HepG2 (cell line): ENCODE data around the gene MGAT1.

Source experiments
- ATF3 ChIP-seq: sonication (generic); formaldehyde crosslinking; IDR thresholded peaks from 2 replicates; pipeline ENCODE4 v1.4.0; 2020; ENCODE audit warnings: missing genetic modification reagents
- CBX5 ChIP-seq: sonication (generic); formaldehyde crosslinking; IDR thresholded peaks from 2 replicates; pipeline ENCODE4 v1.4.0; 2020; ENCODE audit warnings: missing genetic modification reagents, borderline replicate concordance
- EZH2 ChIP-seq: conservative IDR thresholded peaks from 2 replicates; pipeline ENCODE4 v1.6.1; 2012; ENCODE audit warnings: mild to moderate bottlenecking, low read depth, low read length, moderate library complexity
- FOXA1 ChIP-seq, 2 experiments: fragments of 450-650 bp in 1 of 2; sonication (generic) in 1 of 2; formaldehyde crosslinking in 1 of 2; IDR thresholded peaks; 2 replicates each; pipeline versions ENCODE4 v1.4.0 to v1.6.1; 2016 to 2020; ENCODE audit warnings: missing genetic modification reagents in 1 of 2
- GLMP ChIP-seq: sonication (generic); formaldehyde crosslinking; IDR thresholded peaks from 2 replicates; pipeline ENCODE4 v1.9.0; 2021; ENCODE audit warnings: missing genetic modification reagents, mild to moderate bottlenecking, borderline replicate concordance
- JUN ChIP-seq: sonication (generic); formaldehyde crosslinking; IDR thresholded peaks from 2 replicates; pipeline ENCODE4 v1.4.0; 2020; ENCODE audit warnings: mild to moderate bottlenecking, missing genetic modification reagents
- PRDM10 ChIP-seq: sonication (generic); formaldehyde crosslinking; IDR thresholded peaks from 2 replicates; pipeline ENCODE4 v1.4.0; 2020; ENCODE audit warnings: low read depth, missing genetic modification reagents
- TRAFD1 ChIP-seq: sonication (generic); formaldehyde crosslinking; IDR thresholded peaks from 2 replicates; pipeline ENCODE4 v1.5.1; 2020; ENCODE audit warnings: missing genetic modification reagents, mild to moderate bottlenecking, borderline replicate concordance
- ZFP36 ChIP-seq: fragments of 150-350 bp; IDR thresholded peaks from 2 replicates; pipeline ENCODE4 v1.6.1; 2018; ENCODE audit warnings: borderline replicate concordance, low read length, low read depth; ENCODE audit not compliant: partially characterized antibody
- ZFX ChIP-seq: sonication (generic); formaldehyde crosslinking; IDR thresholded peaks from 2 replicates; pipeline ENCODE4 v1.4.0; 2020; ENCODE audit warnings: mild to moderate bottlenecking, low read depth, missing genetic modification reagents, moderate library complexity
- ZKSCAN1 ChIP-seq: fragments of 150-350 bp; IDR thresholded peaks from 2 replicates; pipeline ENCODE4 v1.6.1; 2014; ENCODE audit warnings: low read length
- ZNF18 ChIP-seq: sonication (generic); formaldehyde crosslinking; IDR thresholded peaks from 2 replicates; pipeline ENCODE4 v1.8.0; 2022; ENCODE audit warnings: mild to moderate bottlenecking, missing genetic modification reagents; ENCODE audit not compliant: insufficient replicate concordance
- ZNF207 ChIP-seq: fragments of 450-650 bp; IDR thresholded peaks from 2 replicates; pipeline ENCODE4 v1.6.1; 2016; ENCODE audit warnings: antibody characterized with exemption, borderline replicate concordance
- ZNF749 ChIP-seq: sonication (generic); formaldehyde crosslinking; IDR thresholded peaks from 2 replicates; pipeline ENCODE4 v1.8.0; 2022; ENCODE audit warnings: mild to moderate bottlenecking, missing genetic modification reagents, moderate library complexity, borderline replicate concordance

- TF ChIP-seq CBX5 (CRISPR knock-in tag) (no peak), ZFX (CRISPR knock-in tag) (no peak), ZNF749 (CRISPR knock-in tag) (no peak), ZNF207 (no peak), ATF3 (CRISPR knock-in tag) (no peak), ZKSCAN1 (no peak), ZNF18 (CRISPR knock-in tag) (no peak), FOXA1 (IDR thresholded peaks at IDR 0.05) (no peak), FOXA1 (CRISPR knock-in tag; IDR thresholded peaks at IDR 0.05) (no peak), ZFP36 (no peak), JUN (no peak), EZH2 (no peak), TRAFD1 (CRISPR knock-in tag) (no peak), PRDM10 (CRISPR knock-in tag) (no peak), GLMP (CRISPR knock-in tag) (no peak)
Measured at GRCh38 chr5:180739958-180740357, 62.6 kb downstream of the MGAT1 start, which contains the start of gene OR2Y1.
